Prostate gland (tissue), 2 donors: ENCODE measurements around the gene KREMEN1.

ENCODE experiments used
- CTCF ChIP-seq, 4 experiments: fragments of 200-600 bp in 2 of 4; fragments of 450-650 bp in 2 of 4; sonication (generic) in 2 of 4; IDR thresholded peaks; 1 replicate in 3 of 4; 2 replicates in 1 of 4; pipeline ENCODE4 v1.5.1; 2016 to 2019; ENCODE audit warnings: antibody characterized with exemption in 4 of 4, mild to moderate bottlenecking in 2 of 4, moderate library complexity in 2 of 4
- POLR2AphosphoS5 ChIP-seq: sonication (generic); formaldehyde crosslinking; IDR thresholded peaks from one replicate; pipeline ENCODE4 v1.6.1; 2017; ENCODE audit warnings: antibody characterized with exemption

- TF ChIP-seq POLR2AphosphoS5 = no peak
- no peak for TF ChIP-seq CTCF (IDR thresholded peaks at IDR 0.05)
These were observed 111.4 kb downstream of the KREMEN1 start for GRCh38 chr22:29183971-29184848.
